Fibroblast of pulmonary artery (primary cell): ENCODE data around the gene MTO1.
"Not testable (repeated sequence)": the region's sequence is repeated elsewhere in the genome, so short reads cannot be mapped to it uniquely, and the experiment has no call there.

Experiments used
- DNase-seq: peaks from one replicate; pipeline ENCODE4 v3.0.0-alpha.2; 2010; ENCODE audit warnings: low read depth
- H3K4me3 ChIP-seq: replicated peaks from 2 replicates; pipeline ENCODE4 v1.5.1; 2011; ENCODE audit warnings: low read depth, mild to moderate bottlenecking, control low read depth, low read length, moderate library complexity
- CTCF ChIP-seq: IDR thresholded peaks from 2 replicates; pipeline ENCODE4 v1.5.1; 2011; ENCODE audit warnings: mild to moderate bottlenecking, control low read depth, low read length, inconsistent platforms; ENCODE audit errors: missing control alignments

MTO1 gene

GRCh38 chr6:73534628-73535027 is 73.1 kb downstream of the MTO1 start:
- no peak for DNase-seq
- no peak for TF ChIP-seq CTCF
- no peak overlapping the region for H3K4me3 ChIP-seq

GRCh38 chr6:73537677-73538076 is 76.1 kb downstream of the MTO1 start:
- DNase-seq = no peak
- no peak for TF ChIP-seq CTCF
- no peak overlapping the region for H3K4me3 ChIP-seq

GRCh38 chr6:73538116-73538779 is 76.7 kb downstream of the MTO1 start:
- no peak for DNase-seq
- TF ChIP-seq CTCF = no peak
- no peak overlapping the region for H3K4me3 ChIP-seq

- not testable (repeated sequence) for H3K4me3 ChIP-seq, DNase-seq
Observed at GRCh38 chr6:73542481-73542880, 80.9 kb downstream of the MTO1 start.

DNA sequence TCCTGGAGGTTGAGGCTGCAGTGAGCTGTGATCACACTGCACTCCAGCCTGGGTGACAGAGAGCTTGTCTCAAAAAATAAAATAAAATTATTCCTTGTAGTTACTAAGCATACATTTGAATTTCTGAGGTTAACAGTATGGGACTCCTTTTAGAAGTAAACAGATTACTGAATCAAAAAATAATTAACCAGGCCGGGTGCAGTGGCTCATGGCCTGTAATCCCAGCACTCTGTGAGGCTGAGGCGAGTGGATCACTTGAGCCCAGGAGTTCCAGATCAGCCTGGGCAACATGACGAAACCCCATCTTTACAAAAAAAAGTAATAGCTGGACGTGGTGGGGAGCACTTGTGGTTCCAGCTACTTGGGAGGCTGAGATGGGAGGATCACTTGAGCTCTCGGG is 81.4 kb downstream of the MTO1 start:
- no peak overlapping the region for H3K4me3 ChIP-seq
- TF ChIP-seq CTCF = no peak
- no peak for DNase-seq

GRCh38 chr6:73547036-73547435 is 85.5 kb downstream of the MTO1 start:
- DNase-seq = no peak
- TF ChIP-seq CTCF = no peak
- no peak overlapping the region for H3K4me3 ChIP-seq

- TF ChIP-seq CTCF = peak; percentile 16
- no peak for DNase-seq
- H3K4me3 ChIP-seq = no peak overlapping the region
Observed at GRCh38 chr6:73548458-73549446, 87.2 kb downstream of the MTO1 start.

- H3K4me3 ChIP-seq, DNase-seq: not testable (repeated sequence)
Observed at GRCh38 chr6:73551115-73551514, 89.6 kb downstream of the MTO1 start.

DNA sequence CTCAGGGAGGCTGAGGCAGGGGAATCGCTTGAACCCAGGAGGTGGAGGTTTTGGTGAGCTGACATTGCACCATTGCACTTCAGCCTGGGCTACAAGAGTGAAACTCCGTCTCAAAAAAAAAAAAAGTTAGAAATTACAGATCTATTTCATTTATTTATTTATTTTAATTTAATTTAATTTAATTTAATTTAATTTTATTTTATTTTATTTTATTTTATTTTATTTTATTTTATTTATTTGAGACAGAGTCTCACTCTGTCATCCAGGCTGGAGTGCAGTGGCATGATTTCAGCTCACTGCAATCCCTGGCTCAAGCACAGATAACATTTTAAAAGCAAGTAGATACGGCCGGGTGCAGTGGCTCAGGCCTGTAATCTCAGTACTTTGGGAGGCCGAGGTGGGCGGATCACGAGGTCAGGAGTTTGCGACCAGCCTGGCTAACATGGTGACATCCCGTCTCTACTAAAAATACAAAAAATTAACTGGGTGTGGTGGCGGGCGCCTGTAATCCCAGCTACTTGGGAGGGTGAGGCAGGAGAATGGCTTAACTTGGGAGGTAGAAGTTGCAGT is 93.9 kb downstream of the MTO1 start:
- not testable (repeated sequence) for DNase-seq, H3K4me3 ChIP-seq
